NCI-H1436 treated with DMSO at 0.1 percent for 48 hours (cell line): Measurements from ENCODE around the gene SLC18A3.

Source experiments
- DNase-seq: peaks from one replicate; lab custom pipeline; 2025; lab: John Stamatoyannopoulos, UW

Gene SLC18A3

GRCh38 chr10:49610114-49610457 is at the start of gene SLC18A3:
TSS of gene SLC18A3 (plus strand) at chr10:49610310. CDS start at chr10:49610741, 431 bp downstream.
- DNase-seq: no peak

GRCh38 chr10:49560526-49560925 is 49.6 kb upstream of the SLC18A3 start:
- DNase-seq: no peak

- no peak for DNase-seq
Measured at GRCh38 chr10:49562893-49563292, 47.2 kb upstream of the SLC18A3 start.

DNA sequence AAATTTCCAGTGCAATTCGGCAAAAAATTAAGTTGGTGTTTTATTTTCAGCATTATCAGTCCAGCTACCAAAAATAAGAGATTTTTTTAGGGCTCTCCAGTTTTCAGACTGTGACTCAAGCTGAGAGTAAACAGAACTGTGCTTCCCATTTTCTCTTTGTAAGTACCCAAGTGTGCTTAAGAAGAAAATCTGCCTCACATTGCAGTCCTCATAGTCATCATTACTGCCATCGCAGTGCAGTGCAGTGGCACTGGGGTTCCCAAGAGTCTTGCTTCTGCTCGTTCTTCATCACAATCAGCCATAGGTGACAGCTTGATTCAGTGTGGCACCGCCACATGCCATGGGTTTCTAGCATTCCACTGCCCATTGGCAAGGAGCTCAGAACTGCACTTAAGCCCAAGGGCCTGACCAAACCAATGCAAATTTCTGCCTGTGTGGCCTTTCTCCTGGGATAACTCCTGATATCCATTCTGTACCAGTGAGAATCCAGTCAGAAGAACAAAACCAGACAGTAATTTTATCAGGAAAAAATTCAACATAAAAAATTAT is 45.6 kb upstream of the SLC18A3 start:
- no peak for DNase-seq

GRCh38 chr10:49567810-49568209 is 42.3 kb upstream of the SLC18A3 start:
- no peak for DNase-seq

DNA sequence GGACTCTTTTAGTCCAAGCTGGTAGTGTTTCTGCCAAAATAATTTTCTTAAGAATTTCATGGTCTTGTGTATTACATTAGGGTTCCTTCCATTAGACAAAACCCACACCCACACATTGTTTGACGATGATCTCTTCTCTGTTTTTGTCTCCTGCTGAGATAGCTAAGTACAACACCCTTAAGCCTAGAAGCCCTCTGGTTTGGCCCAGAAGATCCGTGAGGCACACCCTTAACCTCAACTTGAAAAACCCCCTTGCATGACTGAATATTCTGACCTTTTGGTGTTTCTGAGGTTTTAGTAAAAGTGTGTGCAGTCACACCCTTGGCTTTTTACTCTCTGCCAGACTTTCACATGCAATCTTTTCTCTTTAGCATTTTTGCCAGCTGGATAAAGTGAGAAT is 41.9 kb upstream of the SLC18A3 start:
- DNase-seq: no peak

- DNase-seq: no peak
Measured at GRCh38 chr10:49569031-49569631, 41.0 kb upstream of the SLC18A3 start.

- DNase-seq: no peak
Measured at GRCh38 chr10:49571388-49571787, 38.7 kb upstream of the SLC18A3 start.

- DNase-seq: no peak
Measured at GRCh38 chr10:49572594-49573114, 37.5 kb upstream of the SLC18A3 start.

DNA sequence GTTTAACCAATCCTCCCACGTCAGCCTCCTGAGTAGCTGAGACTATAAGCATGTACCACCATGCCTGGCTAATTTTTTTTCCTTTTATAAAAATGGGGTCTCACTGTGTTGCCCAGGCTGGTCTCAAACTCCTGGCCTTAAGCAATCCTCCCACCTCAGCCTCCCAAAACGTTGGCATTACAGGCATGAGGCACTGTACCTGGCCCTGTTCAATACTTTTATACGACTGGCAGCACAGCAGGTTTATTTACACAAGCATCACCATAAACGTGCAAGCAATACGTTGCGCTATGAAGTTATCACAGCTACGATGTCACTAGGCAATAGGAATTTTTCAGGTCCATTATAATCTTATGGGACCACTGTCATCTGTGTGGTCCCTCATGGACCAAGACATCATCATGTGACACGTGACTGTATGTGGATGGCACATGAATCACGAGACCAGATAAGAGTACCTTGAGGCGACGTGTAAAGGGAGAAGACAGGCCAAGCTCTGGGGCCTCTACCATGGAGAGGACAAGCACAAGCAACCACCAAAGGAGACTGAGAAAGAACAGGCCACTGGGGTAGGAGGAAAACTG is 34.5 kb upstream of the SLC18A3 start:
- DNase-seq: no peak

DNA sequence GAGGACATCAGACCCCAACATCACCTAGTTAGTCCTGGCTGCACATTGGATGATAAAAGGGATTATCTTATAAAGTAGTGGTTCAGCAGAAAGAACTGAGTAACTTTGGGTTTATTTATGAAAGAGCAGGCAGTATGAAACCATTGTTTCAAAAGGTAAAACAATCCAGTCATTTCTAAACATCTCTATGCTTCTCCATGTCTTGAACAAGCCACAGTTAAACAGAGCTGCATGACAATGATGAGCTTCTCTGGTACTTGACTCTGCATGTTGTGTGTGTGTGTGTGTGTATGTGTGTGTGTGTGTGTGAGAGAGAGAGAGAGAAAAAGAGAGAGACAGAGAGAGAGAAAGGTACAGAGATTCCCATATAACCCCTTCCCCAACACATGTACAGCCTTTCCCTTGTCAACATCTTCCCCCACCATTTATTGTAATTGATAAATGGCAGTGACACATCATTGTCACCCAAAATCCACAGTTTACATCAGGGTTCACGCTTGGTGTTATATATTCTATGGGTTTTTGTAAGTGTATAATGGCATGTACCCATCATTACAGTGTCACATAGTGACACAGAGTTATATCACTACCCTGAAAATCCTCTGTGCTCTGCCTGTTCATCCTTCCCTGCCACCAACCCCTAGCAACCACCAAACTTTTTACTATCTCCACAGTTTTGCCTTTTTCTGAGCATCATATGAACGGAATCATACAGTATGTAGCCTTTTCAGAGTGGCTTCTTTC is 32.8 kb upstream of the SLC18A3 start:
- no peak for DNase-seq

DNA sequence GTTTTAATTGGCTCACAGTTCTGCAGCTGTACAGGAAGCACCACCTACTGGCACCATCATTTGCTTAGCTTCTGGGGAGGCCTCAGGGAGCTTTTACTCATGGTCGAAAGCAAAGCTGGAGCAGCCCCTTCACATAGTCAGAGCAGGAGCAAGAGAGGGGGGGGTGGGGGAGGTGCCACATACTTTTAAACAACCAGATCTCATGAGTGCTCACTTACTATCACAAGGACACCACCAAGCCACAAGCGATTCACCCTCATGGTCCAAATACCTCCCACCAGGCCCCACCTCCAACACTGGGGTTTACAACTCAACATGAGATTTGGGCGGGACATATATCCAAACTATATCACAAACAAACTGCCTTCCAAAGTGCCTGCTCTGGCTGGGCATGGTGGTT is 31.7 kb upstream of the SLC18A3 start:
- DNase-seq: no peak

DNA sequence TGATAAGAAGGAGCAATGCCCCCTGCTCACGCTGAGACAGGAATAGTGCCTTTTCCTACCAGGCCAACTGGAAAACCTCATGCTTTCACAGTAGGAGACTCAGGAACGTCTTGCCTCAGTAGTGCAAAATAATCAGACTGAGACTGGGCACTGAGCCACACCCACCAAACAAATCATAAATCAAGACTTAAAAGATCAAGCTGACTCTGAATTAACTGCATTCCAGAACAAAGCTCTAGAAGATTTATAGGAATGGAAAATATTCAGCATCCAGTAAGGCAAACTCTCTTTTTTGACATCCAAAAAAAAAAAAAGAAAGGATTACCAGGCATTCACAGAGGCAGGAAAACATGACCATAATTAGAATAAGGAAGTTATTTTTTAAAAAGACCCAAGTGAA is 30.5 kb upstream of the SLC18A3 start:
- no peak for DNase-seq

- no peak for DNase-seq
Measured at GRCh38 chr10:49585387-49585786, 24.7 kb upstream of the SLC18A3 start.

GRCh38 chr10:49587981-49588380 is 22.1 kb upstream of the SLC18A3 start:
- DNase-seq: no peak

GRCh38 chr10:49592726-49593563 is 17.2 kb upstream of the SLC18A3 start:
- no peak for DNase-seq

- DNase-seq: no peak
Measured at GRCh38 chr10:49593564-49593875, 16.6 kb upstream of the SLC18A3 start.

DNA sequence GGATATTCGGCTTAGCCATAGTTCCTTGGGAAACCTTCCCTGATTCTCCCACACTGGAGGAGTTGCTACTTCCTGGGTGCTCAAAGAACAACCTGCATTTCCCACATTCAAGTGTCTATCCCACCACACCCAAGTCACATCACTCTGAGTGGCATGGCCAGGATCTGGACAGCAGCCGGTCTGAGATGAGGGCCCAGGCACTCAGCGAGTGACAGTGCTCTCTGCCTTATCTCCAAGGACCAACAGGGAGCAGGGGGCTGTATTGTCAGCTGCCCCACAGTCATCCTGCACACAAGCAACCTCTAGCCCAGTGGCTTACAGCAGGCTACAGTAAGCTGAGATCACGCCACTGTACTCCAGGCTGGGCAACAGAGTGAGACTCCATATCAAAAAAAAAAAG is 16.1 kb upstream of the SLC18A3 start:
- no peak for DNase-seq

DNA sequence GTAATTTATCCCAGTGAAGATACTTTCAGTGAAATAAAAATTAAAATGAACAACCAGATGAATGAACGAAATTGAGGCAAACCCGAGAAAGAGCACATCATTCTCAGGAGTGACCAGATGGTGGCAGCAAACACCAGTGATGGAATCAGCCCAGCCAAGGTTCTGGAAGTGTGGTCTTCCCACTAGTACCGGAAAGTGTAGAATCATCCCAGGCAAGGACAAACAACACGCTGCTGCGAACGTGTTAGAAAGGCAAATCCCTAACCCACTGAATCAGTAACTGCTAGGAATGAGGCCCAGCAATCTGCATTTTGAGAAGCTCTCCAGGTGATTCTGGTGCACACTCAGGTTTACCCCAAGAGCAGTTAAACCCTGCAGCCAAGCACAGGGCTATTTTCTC is 15.5 kb upstream of the SLC18A3 start:
- DNase-seq: no peak

- DNase-seq: no peak
Measured at GRCh38 chr10:49595003-49595712, 15.0 kb upstream of the SLC18A3 start.

DNA sequence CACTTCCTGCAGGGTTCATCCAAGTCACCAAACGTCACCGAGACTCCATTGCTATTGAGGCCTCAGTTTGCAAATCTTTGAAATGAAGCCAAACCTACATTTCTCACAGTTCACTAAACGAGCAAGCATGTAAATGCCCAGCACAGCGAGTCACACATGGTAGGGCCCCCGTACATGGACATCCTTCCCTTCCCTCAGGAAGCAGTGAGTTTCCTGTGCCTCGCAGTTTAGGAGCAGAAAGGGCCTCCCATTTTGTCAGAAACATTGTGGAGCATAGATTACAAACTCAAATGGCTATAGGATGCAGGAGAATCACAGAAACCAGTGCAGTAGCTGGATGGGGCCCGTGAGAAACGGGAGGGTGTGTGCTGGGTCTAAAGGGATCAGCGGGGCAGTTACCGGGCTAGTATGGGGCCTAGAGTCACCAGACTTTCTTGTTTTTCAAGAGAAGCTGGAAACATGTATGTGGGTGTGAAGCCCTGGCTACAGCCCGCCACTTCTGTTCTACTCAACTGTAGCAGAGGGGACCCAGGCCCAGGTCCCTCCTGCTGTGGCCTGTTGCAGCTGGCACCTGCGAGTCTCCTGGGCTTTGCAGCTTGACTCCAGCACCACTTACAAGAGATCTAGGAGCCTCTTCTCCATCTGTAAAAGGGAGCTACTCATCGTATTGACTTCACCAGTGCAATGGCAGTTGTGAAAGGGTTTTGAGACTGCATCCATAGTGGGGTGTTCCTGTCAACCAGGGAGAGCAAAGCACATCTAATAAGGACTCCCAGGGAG is 14.2 kb upstream of the SLC18A3 start:
- no peak for DNase-seq
